IPS DF 19.7 (cell line): ENCODE measurements around the gene TGFB1.

Source experiments
- DNase-seq: peaks from one replicate; pipeline ENCODE4 v3.0.0-alpha.2; 2013; ENCODE audit warnings: low read depth, low spot score

Gene TGFB1

DNA sequence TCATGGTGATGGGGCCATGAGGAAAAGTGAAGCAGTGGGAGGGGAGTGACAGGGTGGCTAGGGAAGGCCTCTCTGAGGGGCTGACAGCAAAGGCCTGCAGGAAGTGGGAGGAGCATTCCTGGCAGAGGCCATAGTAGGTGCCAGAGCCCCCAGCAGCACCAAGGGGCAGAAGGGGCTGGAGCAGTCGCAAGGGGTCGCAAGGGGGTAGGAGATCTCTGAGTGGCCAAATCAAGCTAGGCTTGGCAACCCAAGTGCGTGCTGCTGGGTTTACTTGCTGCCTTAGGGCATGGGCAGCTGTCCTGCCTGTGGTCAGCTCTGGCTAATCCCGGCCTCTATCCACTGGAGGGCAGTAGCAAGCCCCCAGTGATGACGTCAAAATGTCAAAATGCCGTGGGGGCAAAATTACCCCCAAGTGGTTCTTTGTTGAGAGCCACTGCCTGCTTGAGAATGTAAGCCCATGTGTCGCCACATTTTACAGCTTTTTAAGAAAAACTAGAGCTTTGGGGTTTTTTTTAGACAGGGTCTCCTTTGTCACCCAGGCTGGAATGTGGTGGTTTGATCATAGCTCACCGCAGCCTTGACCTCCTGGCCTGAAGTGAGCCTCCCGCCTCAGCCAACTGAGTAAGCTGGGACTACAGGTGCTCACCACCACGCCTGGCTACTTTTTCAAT, 32.0 kb downstream of the TGFB1 start:
- DNase-seq = no peak

DNA sequence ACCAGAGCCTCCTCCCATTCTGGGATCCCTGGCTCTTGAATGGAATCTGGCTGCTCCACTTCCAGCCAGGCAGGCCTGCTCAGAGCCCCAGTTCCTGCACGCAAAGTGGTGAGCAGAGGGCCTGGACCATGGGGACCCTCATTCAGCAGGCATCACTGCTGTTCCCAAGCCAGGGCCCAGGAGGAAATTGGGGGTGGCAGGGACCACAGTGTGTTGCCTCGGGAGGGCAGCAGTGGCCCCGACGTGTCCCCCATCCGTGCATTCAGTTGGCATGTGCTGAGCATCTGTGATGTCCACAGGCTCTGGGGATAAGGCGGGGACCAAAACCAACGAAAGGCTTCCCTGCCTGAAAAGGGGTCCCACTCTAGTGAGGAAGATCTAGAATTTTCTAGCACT, 32.5 kb downstream of the TGFB1 start:
- no peak for DNase-seq

DNA sequence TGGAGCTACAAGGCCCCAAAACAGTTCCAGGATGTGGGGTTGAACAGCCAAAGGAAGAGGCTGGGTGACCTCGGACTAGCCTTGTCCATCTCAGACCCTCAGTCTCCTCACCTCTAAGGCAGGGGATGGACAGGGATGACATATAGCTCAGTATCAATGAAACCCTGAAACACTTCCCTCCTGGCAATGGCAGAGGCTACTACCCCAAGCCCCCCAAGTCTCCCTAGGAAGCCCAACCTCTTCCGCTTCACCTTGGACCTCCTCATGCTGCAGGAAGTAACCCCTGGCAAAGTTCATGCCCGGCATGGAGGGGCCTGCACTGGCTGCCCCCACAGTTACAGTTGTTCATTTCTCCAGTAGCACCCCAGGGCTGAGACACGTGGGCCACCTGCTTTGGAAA, 33.2 kb downstream of the TGFB1 start:
- no peak for DNase-seq

DNA sequence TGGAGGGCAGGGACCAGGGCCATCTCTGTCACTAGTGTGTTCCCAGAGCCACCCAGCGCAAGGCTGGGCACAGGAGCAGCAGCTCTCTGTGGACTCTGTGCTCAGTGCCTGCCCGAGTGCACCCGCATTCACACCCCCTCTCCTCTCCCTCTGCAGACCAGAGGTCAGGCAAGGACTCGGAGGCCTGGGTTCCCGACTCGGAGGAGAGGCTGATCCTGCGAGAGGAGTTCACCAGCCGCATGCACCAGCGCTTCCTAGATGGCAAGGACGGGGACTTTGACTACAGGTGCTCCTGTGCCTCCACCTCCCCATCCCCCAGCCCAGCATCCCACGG, 33.6 kb downstream of the TGFB1 start:
- DNase-seq = no peak

DNA sequence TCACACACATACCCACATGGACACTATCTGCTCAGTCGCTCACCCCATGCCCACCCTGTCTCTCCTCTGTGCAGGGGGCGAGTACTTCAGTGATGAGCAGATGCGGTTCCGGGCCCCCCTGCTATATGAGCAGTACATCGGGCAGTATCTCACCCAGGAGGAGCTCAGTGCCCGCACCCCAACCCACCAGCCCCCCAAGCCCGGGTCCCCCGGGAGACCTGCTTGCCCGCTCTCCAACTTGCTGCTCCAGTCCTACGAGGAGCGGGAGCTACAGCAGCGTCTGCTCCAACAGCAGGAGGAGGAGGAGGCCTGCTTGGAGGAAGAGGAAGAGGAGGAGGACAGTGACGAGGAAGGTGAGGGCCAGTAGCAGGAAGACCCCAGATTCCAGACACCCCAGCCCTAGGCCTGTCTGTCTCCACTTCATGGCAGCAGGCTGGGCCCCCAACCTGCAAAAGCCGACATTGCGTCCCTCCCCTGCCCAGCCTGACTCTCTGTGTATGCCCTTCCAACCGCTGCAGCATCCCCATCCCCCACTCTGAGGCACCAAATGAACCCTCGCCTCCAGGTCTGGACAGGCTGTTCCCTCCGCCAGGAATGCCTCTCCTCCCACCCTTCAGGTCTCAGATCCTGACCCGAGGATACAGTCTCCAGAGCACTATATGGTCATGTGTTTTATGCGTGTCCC, 34.1 kb downstream of the TGFB1 start:
- DNase-seq = no peak

DNA sequence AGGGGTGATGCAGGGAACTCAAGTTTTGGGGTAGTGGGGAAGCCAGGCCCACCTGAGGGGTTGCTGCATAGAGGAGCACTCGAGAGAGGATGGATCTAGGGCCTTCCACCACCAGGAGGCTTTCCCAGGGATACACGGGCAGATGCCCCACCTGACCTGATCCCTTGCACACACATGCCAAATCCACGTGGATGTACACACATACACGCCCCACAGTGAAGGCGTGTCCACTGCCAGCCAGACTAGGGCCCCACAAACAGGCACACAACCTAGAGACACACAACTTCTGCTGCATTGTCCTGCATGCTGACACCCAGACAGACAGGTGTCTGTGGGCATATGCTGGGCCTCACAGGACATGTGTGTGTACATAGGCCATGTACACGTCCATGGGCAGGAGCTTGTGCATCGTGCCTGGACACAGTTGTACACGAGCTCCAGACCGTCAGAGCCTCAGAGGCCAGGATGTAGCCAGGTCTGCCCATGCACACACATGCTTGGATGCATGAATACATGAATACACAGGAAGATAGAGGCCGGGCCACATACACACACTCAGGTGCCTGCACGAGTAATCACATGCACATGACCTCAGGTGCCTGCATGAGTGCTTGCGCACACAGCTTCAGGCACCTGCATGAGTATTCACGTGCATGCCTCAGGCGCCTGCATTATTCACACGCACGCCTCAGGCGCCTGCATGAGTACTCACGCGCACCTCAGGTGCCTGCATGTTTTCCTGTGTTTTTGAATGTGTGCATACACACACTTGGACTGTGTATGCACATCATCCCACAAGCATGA, 34.8 kb downstream of the TGFB1 start:
- no peak for DNase-seq

DNA sequence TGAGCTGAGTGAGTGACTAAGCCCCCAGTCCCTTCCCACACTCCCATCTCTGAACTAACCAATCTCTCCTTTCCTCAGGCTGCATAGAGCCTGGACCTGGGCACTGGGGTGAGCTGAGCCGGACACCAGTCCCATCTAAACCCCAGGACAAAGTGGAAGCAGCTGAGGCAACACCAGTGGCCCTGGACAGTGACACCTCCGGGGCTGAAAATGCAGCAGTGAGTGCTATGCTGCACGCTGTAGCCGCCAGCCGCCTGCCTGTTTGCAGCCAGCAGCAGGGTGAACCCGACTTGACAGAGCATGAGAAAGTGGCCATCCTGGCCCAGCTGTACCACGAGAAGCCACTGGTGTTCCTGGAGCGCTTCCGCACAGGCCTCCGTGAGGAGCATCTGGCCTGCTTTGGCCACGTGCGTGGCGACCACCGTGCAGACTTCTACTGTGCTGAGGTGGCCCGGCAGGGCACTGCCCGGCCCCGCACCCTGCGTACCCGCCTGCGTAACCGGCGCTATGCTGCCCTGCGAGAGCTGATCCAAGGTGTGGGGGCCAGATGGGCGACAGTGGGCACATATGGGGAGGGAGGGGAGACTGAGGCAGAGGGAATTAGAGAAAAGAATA, 37.3 kb downstream of the TGFB1 start:
- DNase-seq = no peak

DNA sequence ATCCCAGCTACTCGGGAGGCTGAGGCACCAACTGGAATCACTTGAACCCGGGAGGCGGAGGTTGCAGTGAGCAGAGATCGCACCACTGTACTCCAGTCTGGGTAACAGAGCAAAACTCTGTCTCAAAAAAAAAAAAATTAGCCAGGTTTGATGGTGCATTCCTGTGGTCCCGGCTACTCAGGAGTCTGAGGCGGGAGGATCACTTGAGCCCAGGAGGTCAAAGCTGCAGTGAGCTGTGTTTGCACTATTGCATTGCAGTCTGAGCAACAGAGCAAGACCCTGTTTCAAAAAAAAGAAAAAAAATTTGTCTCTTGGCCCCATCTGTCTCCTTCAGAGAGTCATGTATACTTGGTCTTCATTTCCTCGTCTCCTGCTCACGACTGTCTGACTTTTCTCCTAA, 42.1 kb downstream of the TGFB1 start:
- DNase-seq = no peak

DNA sequence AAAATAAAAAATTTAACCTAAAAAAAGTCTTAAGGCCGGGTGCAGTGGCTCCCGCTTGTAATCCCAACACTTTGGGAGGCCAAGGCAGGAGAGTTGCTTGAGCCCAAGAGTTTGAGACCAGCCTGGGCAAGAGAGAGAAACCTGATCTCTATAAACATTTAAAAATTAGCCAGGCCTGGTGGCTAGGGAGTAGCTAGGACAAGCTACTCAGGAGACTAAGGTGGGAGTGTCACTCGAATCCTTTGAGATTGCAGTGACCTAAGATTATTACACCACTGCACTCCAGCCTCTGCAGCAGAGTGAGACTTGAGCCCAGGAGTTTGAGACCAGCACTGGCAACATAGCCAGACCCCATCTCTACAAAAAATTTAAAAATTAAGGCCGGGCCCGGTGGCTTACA, 42.6 kb downstream of the TGFB1 start:
- no peak for DNase-seq

DNA sequence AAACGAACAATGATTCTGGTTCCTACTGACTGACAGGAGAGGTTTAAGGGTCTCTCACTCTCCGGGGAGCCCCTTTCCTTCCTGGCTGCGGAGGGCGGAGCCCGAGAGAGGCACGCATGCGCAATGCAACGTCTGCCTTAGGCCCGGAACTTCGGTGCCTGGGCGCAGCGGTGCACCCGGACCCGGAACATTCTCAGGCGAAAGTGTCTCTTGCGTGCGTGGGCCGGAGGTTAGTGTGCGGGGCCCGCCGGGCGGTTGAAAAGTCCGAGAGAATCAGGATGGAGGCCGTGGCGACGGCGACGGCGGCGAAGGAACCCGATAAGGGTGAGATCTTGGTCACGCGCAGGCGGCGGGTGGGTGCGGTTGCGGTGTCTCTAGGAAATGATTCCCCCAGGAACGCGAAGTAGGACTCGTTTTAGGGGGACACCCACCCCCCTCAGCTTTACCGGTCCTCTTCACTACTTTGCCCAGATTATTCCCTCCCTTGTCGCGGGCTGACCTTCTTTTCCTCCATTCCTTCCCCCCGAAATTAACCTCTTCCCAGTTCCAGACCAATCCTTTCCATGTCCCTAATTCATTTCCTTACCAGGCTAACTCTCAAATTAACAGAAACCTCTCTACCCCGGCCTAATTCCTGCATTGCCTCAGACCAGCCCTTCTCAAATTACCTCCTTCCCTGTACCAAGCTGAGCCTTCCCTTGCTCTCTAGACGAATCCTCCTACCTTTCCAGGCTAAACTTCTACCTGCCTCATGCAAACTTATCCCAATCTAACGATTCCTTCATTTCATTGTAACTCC, 43.5 kb downstream of the TGFB1 start, which contains the start of gene CCDC97:
TSS of gene CCDC97 (plus strand) at position 140 of the 799 bp plus-strand sequence. CDS start at position 279, 139 bp downstream.
- DNase-seq = no peak

DNA sequence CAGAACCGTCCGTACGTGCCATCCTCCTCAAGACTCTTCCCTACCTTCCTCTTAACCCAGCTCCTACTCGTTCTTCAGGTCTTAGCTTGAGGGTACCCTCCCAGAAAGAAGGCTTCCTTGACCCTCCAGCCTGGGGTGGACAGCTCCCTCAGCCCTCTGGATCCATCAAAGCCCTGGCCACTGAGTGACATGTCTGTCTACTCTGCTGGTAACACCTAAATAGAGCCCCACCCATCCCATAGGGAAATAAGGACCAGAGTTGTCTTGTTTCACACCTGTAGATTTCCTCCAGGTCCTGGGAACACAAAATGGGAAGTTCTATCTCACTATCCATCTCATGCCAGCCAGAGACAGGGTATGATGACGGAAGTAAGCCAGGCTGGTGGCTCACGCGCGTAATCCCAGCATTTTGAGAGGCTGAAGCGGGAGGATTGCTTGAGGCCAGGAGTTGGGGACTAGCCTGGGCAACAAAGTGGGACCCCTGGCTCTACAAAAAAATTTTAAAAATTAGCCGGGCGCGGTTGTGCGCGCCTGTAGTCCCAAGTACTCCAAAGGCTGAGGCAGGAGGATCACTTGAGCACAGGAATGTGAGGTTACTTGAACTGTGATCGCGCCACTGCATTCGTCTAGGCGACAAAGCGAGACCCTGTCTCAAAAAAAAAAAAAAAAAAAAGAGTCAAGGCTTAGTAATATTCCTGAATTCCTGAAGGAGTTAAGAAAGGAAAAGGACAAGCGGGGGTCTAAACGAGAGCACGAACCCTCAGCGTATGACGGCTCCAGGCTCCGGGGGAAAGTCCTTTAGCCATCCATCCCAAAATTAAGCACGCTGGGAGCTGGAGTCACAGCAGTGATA, 44.3 kb downstream of the TGFB1 start:
- DNase-seq = no peak

DNA sequence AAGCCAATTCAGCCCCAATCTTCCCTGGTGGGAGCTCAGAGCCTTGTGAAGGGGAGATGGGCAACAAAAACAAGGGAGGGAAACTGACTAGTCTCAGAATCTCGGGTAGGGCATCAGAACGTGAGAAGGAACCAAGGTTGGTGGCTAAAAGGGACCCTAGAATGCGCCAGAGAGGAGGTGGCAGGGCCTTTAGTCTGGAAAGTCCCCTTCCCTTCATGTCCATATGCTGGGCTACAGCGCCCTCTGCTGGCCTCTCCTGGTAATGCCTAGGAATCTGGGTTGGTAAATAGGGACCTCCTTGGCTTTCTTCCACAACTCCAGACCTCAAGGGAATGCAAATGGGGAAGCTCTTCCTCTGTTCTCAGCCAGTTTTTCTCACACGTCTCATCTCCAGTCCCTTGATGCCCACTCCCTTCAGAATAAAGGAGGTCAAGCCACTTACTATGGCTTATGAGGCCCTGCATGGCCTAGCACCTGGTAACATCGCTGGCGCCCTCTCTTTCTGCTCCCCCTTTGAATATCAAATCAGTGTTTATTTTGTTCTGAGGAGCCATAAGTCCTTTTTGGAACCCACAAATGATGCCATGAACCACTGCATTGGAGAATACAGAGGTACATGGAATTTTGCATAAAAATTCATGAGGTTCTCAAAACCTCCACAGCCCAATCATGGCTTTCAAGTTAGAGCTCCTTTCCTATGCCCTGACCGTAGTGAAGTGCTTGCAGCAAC, 45.1 kb downstream of the TGFB1 start:
- no peak for DNase-seq

DNA sequence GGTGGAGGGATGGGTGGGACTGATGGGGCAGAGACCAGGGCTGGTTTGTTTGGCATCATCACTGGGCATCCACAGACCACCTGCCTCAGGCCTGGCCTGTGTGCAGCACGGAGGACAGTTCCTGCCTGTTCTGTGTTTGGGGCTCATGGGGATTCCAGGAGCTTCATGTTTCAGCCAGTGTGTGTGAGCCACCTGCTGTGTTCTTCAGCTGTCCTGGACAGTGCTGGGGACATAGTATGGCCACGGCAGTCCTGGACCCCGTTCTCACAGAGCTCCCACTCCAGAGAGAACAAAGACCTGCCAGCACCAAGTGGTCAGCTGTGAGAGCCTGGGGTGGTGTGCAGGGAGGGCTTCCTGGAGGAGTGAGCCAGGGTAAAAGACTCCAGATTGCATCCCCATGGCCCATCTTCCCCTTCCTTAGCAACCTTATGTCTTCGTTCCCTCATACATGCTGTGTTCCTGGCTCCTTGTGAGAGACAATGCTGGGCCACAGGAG, 45.7 kb downstream of the TGFB1 start:
- DNase-seq = no peak

DNA sequence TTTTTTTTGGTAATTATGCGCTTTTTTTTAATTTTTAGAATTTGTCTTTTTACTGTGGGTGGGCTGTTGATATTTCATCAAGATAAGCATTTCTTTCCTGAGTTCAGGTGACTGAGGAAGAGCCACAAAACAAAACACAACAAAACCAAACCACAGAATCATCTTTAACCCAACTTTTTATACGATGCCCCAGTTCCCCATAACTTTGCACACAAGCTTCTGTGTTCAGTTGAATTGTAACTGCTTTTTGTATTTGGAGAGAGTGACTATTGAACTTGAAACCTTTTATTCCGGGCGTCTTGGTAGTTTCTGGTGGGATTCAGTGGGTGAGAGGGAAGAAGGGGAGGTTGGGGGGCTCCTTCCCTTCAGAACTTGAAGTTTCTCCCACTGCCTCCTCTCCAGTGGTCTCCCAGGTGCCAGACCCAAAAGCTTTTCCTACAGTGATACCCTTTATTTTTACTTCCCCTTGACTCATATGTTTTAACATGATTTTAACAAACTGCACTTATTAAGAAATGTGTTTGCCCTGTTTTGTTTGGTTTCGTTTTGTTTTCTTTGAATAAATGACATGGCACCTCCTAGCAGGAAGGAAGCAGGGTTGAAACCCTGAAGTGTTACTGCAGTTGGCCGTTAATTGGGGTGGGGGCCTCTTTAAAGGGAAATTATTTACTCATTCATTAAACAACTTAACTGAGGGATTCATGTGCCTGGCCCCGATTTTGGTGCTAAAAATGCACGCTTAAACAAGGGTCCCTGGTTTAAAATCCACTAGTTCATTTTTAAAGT, 46.4 kb downstream of the TGFB1 start:
- no peak for DNase-seq

DNA sequence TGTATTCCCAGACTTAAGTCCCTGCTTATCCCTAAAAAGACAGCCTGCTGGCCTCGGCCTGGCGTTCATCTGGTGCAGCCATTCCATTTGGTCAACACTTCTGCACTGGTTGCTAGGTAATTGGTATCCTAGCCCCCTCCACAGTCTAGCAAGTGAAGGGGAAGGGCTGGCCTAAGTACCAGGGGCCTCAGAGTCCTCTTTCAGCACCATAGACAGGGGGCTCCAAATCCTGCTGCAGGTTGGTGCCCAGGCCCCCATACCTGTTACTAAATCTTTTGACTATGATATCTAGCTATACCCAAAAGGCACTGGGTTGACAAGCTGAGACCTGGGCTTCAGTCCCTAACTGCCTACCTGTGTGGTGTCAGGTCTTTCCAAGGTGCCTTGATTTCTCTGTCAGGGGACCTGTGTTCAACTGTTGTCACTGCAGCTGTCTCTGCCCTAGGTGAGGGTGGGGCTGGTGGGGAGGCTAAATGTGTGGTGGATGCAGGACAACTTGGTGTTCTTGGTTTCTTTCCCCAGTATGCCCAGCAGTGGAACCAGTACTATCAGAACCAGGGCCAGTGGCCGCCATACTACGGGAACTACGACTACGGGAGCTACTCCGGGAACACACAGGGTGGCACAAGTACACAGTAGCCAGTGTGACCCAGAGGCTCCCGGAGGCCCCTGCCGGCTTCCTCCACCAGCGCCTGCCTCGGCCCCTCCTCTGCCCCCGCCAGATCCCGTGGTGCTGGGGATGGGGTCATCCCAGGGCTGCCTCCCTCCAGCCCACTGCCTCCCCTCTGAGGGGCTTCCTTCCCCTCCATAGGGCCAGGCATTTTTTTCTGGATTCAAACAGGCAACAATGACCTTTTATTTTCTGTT, 47.6 kb downstream of the TGFB1 start:
- DNase-seq = no peak

DNA sequence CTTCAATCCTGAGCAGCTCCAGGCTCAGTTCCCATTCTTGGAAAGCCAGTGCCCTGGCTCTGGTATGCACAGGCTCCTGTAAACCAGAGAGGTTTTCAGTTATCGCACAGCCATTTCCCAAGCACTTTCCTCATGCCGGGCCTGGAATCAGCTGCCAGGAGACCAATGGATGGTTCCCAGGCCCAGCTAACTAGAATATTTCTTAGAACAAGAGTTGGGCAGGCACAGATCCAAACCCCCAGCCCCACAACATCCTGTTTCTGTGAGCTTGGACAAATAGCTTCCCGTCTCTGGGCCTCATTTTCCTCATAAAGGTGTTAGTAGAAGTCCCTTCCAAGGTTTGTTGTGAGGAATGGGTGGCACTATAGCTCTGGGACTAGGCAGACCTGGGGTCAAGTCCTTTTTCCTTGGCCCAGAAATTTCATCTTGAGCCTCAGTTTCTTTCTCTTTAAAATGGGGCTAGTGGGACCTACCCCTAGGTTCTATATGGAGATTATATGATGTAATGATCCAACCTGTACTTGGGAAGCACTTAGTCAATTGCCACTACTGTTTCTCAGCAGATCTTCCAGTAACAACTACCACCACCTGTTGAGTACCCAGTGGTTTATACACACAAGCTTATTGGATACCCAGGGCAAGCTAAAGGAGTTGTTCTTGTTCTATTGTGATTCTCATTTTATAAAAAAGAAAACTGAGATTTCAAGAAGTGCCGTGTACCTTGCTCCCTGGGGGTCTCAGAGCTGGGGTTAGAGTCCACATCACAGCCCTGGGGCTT, 48.8 kb downstream of the TGFB1 start:
- no peak for DNase-seq

DNA sequence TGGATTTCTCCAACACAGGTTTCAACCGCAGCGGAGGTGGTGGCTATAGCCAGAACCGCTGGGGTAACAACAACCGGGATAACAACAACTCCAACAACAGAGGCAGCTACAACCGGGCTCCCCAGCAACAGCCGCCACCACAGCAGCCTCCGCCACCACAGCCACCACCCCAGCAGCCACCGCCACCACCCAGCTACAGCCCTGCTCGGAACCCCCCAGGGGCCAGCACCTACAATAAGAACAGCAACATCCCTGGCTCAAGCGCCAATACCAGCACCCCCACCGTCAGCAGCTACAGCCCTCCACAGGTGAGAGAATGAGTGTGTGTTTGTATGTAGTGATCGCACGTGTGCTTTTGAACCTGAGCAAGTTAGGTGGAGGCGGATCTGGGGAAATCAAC, 49.8 kb downstream of the TGFB1 start:
- DNase-seq = no peak
